Hepatocyte (in vitro differentiated cells): ENCODE data around the gene ELOVL3.

Source experiments
- CTCF ChIP-seq: fragments of 200-600 bp; sonication (generic); IDR thresholded peaks from 2 replicates; pipeline ENCODE4 v1.5.1; 2016; ENCODE audit warnings: antibody characterized with exemption, mild to moderate bottlenecking; ENCODE audit not compliant: poor library complexity
- EZH2 ChIP-seq: fragments of 200-600 bp; sonication (generic); IDR thresholded peaks from 2 replicates; pipeline ENCODE4 v1.6.1; 2016; ENCODE audit warnings: antibody characterized with exemption, mild to moderate bottlenecking, borderline replicate concordance
- EZH2phosphoT487 ChIP-seq: fragments of 200-600 bp; sonication (generic); IDR thresholded peaks from one replicate; pipeline ENCODE4 v1.6.1; 2018; ENCODE audit warnings: antibody characterized with exemption, mild to moderate bottlenecking, low read depth, moderate library complexity; ENCODE audit not compliant: unreplicated experiment, severe bottlenecking

- TF ChIP-seq CTCF (no peak), EZH2 (no peak), EZH2phosphoT487 (no peak)
These were observed 25.1 kb upstream of the ELOVL3 start for GRCh38 chr10:102200751-102201640.
